ENCODE results near the gene GPR150. TPM values are rescaled to one million over a fixed set of nuclear protein-coding genes. Genes with fewer than 3 reads are reported as not detected.

The GPR150 gene
- total RNA-seq, 1 donor from 2014 or later: 9.6 TPM

- peak within 1 kb of the TSS; percentile 59 to 77 for H3K4me3 ChIP-seq
- no peaks in the 10 kb centered on the region for H3K9me3 ChIP-seq
- peak within 1 kb of the TSS; percentile 83 to 91 for H3K27ac ChIP-seq
- no peaks in the 10 kb centered on the region for H3K36me3 ChIP-seq
- peaks cover 0 to 4% of the 10 kb centered on the region in 2 donors for H3K4me1 ChIP-seq
- TF ChIP-seq CTCF (IDR thresholded peaks at IDR 0.05): peak in 1 of 3 experiments; percentile 22
- intact Hi-C loops (cut with DNase I): loop anchor here (2.0 to 10.0 kb wide), 8 partner anchors 26 to 1288 kb away; partner anchors contain the start of genes ARSK, CAST, ERAP1 and GPR150
- DNase-seq (ENCODE audit: low spot score in 2 of 2): peak; percentile 97 to 100
- no peaks in the 10 kb centered on the region for H3K27me3 ChIP-seq
Observed at GRCh38 chr5:95646569-95647431, 26.9 kb downstream of the GPR150 start, which contains the start of gene RFESD. RFESD (plus strand) TSS chr5:95646777; CDS start chr5:95652272, 5,495 bp downstream.

- DNase-seq (ENCODE audit: low spot score in 2 of 2): no peak
- intact Hi-C loops (cut with DNase I): loop anchor here (2.0 to 10.0 kb wide), 8 partner anchors 27 to 1287 kb away; partner anchors contain the start of genes ARSK, CAST, ERAP1 and GPR150
Observed at GRCh38 chr5:95647886-95648860, 28.3 kb downstream of the GPR150 start.

GRCh38 chr5:95649274-95649673, 29.4 kb downstream of the GPR150 start:
- no peaks in the 10 kb centered on the region for H3K36me3 ChIP-seq
- H3K9me3 ChIP-seq: no peaks in the 10 kb centered on the region
- peaks cover 0 to 4% of the 10 kb centered on the region in 2 donors for H3K4me1 ChIP-seq
- H3K27me3 ChIP-seq: no peaks in the 10 kb centered on the region
- intact Hi-C loops (cut with DNase I): loop anchor here (5.0 to 10.0 kb wide), 6 partner anchors 94 to 1286 kb away; partner anchors contain the start of genes ARSK, CAST, ERAP1 and LNPEP
- TF ChIP-seq CTCF (IDR thresholded peaks at IDR 0.05): no peak
- H3K27ac ChIP-seq: no peak overlapping the region
- no peak for DNase-seq (ENCODE audit: low spot score in 2 of 2)
- H3K4me3 ChIP-seq: no peak overlapping the region

More at GRCh38 chr5:95647886-95648860, 28.3 kb downstream of the GPR150 start:
- Histone ChIP-seq H3K27me3 (no peaks in the 10 kb centered on the region), H3K4me1 (peaks cover 0 to 4% of the 10 kb centered on the region in 2 donors), H3K36me3 (no peaks in the 10 kb centered on the region), H3K27ac (no peak overlapping the region), H3K4me3 (no peak overlapping the region), H3K9me3 (no peaks in the 10 kb centered on the region)
- no peak for TF ChIP-seq CTCF (IDR thresholded peaks at IDR 0.05)

- Histone ChIP-seq H3K27me3 (no peaks in the 10 kb centered on the region), H3K4me3 (no peak overlapping the region), H3K9me3 (no peaks in the 10 kb centered on the region), H3K27ac (no peak overlapping the region), H3K36me3 (no peaks in the 10 kb centered on the region), H3K4me1 (peaks cover 0 to 4% of the 10 kb centered on the region in 2 donors)
- TF ChIP-seq CTCF (IDR thresholded peaks at IDR 0.05): no peak
- DNase-seq (ENCODE audit: low spot score in 2 of 2): no peak
- intact Hi-C loops (cut with DNase I): loop anchor here (5.0 to 10.0 kb wide), 6 partner anchors 95 to 1285 kb away; partner anchors contain the start of genes ARSK, CAST, ERAP1 and LNPEP
Observed at GRCh38 chr5:95649842-95650620, 30.1 kb downstream of the GPR150 start.
